Loucy (cell line): ENCODE results near the gene NPW.

Experiments used
- EZH2phosphoT487 ChIP-seq: fragments of 200-600 bp; IDR thresholded peaks from 2 replicates; pipeline ENCODE4 v1.6.1; 2018; ENCODE audit warnings: antibody characterized with exemption, mild to moderate bottlenecking, moderate library complexity, borderline replicate concordance
- TF ChIP-seq, protein P1 (sequence below): fragments of 200-600 bp; sonication (generic); conservative IDR thresholded peaks from 2 replicates; pipeline ENCODE4 v1.5.1; 2014; ENCODE audit warnings: mild to moderate bottlenecking, antibody characterized with exemption, low read length

GRCh38 chr16:2006317-2006716 is 13.3 kb upstream of the NPW start:
- TF ChIP-seq, protein P1, sequence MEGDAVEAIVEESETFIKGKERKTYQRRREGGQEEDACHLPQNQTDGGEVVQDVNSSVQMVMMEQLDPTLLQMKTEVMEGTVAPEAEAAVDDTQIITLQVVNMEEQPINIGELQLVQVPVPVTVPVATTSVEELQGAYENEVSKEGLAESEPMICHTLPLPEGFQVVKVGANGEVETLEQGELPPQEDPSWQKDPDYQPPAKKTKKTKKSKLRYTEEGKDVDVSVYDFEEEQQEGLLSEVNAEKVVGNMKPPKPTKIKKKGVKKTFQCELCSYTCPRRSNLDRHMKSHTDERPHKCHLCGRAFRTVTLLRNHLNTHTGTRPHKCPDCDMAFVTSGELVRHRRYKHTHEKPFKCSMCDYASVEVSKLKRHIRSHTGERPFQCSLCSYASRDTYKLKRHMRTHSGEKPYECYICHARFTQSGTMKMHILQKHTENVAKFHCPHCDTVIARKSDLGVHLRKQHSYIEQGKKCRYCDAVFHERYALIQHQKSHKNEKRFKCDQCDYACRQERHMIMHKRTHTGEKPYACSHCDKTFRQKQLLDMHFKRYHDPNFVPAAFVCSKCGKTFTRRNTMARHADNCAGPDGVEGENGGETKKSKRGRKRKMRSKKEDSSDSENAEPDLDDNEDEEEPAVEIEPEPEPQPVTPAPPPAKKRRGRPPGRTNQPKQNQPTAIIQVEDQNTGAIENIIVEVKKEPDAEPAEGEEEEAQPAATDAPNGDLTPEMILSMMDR = no peak
- TF ChIP-seq EZH2phosphoT487 = no peak
